ENCODE data around the gene FARSA. TPM values are rescaled to one million over a fixed set of nuclear protein-coding genes. Genes with fewer than 3 reads are reported as not detected.

FARSA gene
- total RNA-seq, 1 donor from 2014 or later: 71.6 TPM

DNA sequence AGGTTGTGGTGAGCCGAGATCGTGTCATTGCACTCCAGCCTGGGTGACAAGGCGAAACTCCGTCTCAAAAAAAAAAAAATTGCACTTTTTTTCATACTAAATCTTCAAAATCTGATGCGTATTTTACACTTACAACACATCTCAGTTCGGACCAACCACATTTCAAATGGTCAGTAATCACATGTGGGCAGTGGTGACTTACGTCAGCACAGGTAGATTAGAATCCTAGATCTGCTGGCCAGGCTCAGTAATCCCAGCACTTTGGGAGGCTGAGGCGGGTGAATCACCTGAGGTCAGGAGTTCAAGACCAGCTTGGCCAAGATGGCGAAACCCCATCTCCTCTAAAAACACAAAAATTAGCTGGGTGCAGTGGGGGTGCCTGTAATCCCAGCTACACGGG lies 1.6 kb upstream of the FARSA start:
- Mint-ChIP-seq H3K4me1 (ENCODE audit: low read depth, unreplicated experiment) (peaks cover 18% of the 10 kb centered on the region), H3K36me3 (ENCODE audit: unreplicated experiment) (no peaks in the 10 kb centered on the region), H3K9me3 (ENCODE audit: unreplicated experiment) (peaks cover 5% of the 10 kb centered on the region), H3K27ac (ENCODE audit: unreplicated experiment) (no peak overlapping the region), H3K4me3 (ENCODE audit: unreplicated experiment) (no peak overlapping the region), H3K27me3 (ENCODE audit: unreplicated experiment) (peaks cover 26% of the 10 kb centered on the region)
- TF ChIP-seq, protein P1, sequence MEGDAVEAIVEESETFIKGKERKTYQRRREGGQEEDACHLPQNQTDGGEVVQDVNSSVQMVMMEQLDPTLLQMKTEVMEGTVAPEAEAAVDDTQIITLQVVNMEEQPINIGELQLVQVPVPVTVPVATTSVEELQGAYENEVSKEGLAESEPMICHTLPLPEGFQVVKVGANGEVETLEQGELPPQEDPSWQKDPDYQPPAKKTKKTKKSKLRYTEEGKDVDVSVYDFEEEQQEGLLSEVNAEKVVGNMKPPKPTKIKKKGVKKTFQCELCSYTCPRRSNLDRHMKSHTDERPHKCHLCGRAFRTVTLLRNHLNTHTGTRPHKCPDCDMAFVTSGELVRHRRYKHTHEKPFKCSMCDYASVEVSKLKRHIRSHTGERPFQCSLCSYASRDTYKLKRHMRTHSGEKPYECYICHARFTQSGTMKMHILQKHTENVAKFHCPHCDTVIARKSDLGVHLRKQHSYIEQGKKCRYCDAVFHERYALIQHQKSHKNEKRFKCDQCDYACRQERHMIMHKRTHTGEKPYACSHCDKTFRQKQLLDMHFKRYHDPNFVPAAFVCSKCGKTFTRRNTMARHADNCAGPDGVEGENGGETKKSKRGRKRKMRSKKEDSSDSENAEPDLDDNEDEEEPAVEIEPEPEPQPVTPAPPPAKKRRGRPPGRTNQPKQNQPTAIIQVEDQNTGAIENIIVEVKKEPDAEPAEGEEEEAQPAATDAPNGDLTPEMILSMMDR (IDR thresholded peaks at IDR 0.05; ENCODE audit: partially characterized antibody, unreplicated experiment): no peak
- DNase-seq: no peak

DNA sequence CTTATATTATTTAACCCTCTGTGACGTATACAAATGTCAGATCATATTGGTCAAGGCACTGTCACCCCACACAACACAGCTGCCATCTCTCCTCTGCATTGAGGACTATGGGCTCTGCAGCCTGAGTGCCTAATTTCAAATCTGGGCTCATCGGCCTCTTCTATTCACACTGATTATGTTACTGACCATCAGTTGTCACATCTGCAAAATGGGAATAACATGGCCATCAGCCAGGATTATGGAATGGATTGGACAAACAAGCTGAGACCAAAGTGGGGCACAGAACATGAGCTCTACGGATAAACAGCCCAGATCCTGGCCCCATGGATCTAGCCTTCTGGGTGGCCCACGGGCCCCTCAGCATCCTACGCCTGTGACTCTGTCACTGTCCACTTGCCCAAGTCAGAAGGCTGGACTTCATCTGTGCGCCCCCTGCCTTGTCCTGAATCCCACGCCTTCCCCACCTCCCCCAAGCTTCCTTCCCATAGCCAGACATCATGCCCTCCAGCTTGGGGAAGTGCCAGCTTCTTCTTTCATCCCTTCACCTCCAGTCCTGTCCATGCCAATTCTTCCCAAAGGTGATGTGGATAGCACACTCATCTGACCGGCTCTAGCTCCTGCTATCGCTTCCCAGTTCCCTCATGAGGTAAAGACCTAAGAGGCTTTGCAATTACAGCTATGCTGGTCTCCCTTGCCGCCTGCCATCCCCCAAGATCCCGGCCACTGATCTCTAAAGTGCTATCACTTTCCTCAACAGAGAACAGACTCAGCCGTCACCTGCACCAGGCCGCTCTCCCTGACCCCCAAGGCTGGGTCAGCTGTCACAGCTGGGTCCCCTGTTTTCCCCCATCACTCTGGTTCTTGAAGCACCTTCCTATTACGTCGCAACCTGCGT lies 872 bp downstream of the FARSA start:
- Mint-ChIP-seq H3K4me1 (ENCODE audit: low read depth, unreplicated experiment) (peaks cover 11% of the 10 kb centered on the region), H3K4me3 (ENCODE audit: unreplicated experiment) (peak overlapping the region; percentile 96)
- DNase-seq: no peak

DNA sequence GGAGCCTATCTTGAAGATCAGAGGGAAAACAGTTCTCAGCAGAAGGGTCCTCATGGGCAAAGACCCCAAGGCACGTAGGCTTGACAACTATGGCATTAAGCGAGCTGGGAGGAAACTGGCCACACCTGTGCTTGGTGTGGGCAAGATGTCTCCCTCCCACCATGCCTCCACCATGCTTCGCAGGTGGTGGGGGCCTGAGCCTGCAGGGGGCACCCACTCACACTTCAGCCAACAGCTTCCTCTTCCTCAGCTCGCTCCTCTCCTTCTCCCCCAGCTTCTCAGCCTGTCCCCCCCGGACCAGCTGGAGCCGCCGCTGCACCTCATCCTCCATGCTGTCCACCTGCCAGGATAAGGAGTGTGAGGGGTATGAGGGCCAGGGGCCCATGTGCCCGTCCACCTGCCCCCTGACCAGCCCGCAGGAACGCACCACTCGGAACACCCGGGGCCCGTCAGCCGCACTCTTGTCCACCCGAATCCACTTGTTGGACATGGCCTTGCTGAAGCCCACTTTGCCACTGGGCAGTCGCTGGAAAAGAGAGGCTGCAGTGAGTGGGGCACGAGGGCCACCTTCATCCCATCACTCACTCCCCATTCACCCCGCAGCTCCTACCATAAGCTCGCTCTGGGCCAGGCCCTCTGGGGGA lies 3.4 kb downstream of the FARSA start:
- H3K4me3 Mint-ChIP-seq (ENCODE audit: unreplicated experiment): no peak overlapping the region
- no peak overlapping the region for H3K27ac Mint-ChIP-seq (ENCODE audit: unreplicated experiment)
- H3K27me3 Mint-ChIP-seq (ENCODE audit: unreplicated experiment): peaks cover 9% of the 10 kb centered on the region
- TF ChIP-seq, protein P1 (IDR thresholded peaks at IDR 0.05; ENCODE audit: partially characterized antibody, unreplicated experiment): no peak
- H3K36me3 Mint-ChIP-seq (ENCODE audit: unreplicated experiment): peaks cover 4% of the 10 kb centered on the region
- no peak for DNase-seq
- H3K9me3 Mint-ChIP-seq (ENCODE audit: unreplicated experiment): no peaks in the 10 kb centered on the region
- H3K4me1 Mint-ChIP-seq (ENCODE audit: low read depth, unreplicated experiment): peaks cover 9% of the 10 kb centered on the region

More for the DNA sequence above, 872 bp downstream of the FARSA start:
- peak overlapping the region; percentile 86 for H3K27ac Mint-ChIP-seq (ENCODE audit: unreplicated experiment)
- H3K9me3 Mint-ChIP-seq (ENCODE audit: unreplicated experiment): peaks cover under 1% of the 10 kb centered on the region
- no peaks in the 10 kb centered on the region for H3K36me3 Mint-ChIP-seq (ENCODE audit: unreplicated experiment)
- TF ChIP-seq, protein P1 (IDR thresholded peaks at IDR 0.05; ENCODE audit: partially characterized antibody, unreplicated experiment): no peak
- H3K27me3 Mint-ChIP-seq (ENCODE audit: unreplicated experiment): peaks cover 15% of the 10 kb centered on the region

DNA sequence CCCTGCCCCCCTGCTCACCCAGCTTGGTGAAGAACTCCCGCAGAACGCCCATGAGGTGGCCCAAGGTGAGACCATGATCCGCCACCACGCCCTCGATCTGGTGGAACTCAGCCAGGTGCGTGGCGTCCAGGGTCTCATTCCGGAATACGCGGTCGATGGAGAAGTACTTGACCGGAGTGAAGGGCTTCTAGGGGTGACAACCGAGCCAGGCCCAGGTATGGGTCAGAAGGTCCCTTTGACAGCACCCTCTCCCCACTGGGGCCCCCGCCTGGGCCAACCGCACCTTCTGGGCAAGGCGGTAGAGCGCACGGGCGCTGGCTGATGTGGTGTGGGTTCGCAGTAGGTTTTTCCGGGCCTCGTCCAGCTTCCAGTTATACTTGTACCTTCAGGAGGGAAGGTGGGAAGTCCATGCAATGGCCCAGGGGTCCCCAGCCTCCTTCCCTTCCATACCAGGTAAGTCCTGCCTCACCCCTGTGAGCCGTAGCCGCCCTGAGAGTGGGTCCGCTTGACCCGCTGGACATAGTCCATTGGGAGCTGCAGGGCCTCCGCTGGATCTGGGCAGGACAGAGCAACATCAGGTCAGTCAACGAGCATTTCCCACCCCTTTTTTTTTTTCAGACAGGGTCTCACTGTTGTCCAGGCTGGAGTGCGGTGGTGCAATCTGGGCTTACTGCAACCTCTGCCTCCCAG lies 8.7 kb downstream of the FARSA start:
- DNase-seq: no peak
- no peaks in the 10 kb centered on the region for H3K4me1 Mint-ChIP-seq (ENCODE audit: low read depth, unreplicated experiment)
- H3K27me3 Mint-ChIP-seq (ENCODE audit: unreplicated experiment): peaks cover 3% of the 10 kb centered on the region
- TF ChIP-seq, protein P1 (IDR thresholded peaks at IDR 0.05; ENCODE audit: partially characterized antibody, unreplicated experiment): no peak
- H3K4me3 Mint-ChIP-seq (ENCODE audit: unreplicated experiment): no peak overlapping the region
- peaks cover 10% of the 10 kb centered on the region for H3K36me3 Mint-ChIP-seq (ENCODE audit: unreplicated experiment)
- peak overlapping the region; percentile 12 for H3K27ac Mint-ChIP-seq (ENCODE audit: unreplicated experiment)
- H3K9me3 Mint-ChIP-seq (ENCODE audit: unreplicated experiment): peaks cover 7% of the 10 kb centered on the region

All from glutamatergic neuron (in vitro differentiated cells).